ENCODE data around the gene CCNYL1. TPM values are rescaled to one million over a fixed set of nuclear protein-coding genes. Genes with fewer than 3 reads are reported as not detected.

CCNYL1 gene
- total RNA-seq, 1 experiment from 2014 or later = 40.7 TPM

DNA sequence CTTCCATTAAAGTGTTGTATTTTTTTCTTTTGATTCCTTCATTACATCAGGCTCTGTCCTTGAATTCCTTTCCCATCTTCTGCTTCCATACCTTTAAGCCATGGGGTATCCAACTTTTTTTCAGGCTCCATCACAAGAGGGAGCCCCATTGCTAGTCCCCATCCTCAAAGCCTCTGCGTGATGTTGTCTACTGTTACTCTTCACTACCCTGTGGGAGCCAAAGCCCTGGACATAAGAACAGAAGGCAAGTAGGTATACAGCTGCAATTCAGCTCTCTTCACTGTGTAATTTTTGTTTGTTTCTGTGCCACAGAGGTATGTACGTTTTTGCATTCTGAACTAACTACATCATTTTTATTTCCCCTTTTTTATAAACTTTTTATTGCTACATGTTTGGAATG lies 36.6 kb upstream of the CCNYL1 start:
- H3K9me3 ChIP-seq = no peaks in the 10 kb centered on the region
- ChIA-PET POLR2A (no interaction called here), CTCF (no interaction called here)
- intact Hi-C loops (cut with micrococcal nuclease; ENCODE audit: unreplicated experiment) = loop anchor here (1.0 kb wide), 1 partner anchor 59 kb away; no protein-coding TSS in a partner anchor
- Mint-ChIP-seq H3K9me3 (ENCODE audit: unreplicated experiment) (no peaks in the 10 kb centered on the region), H3K4me1 (ENCODE audit: low read depth, unreplicated experiment) (peaks cover 35% of the 10 kb centered on the region), H3K4me3 (ENCODE audit: unreplicated experiment) (no peak overlapping the region), H3K27ac (ENCODE audit: unreplicated experiment) (no peak overlapping the region), H3K27me3 (ENCODE audit: insufficient read depth, unreplicated experiment) (no peaks in the 10 kb centered on the region), H3K36me3 (ENCODE audit: insufficient read depth, unreplicated experiment) (peaks cover 7% of the 10 kb centered on the region)
- peak; percentile 24 to 49 for DNase-seq
- TF ChIP-seq CTCF (IDR thresholded peaks at IDR 0.05; ENCODE audit: insufficient read depth in 1 of 2, low read depth in 1 of 2, low read length in 1 of 2, severe bottlenecking in 1 of 2, unreplicated experiment in 1 of 2) = peak in 1 of 2 experiments; percentile 41
- H3K36me3 ChIP-seq (ENCODE audit: control insufficient read depth, insufficient read depth, low read length) = no peaks in the 10 kb centered on the region
- H3K4me3 ChIP-seq (ENCODE audit: low read depth, low read length) = no peak overlapping the region
- H3K4me1 ChIP-seq = peaks cover 34% of the 10 kb centered on the region
- H3K27me3 ChIP-seq (replicated peaks; ENCODE audit: control insufficient read depth, insufficient read depth, low read length) = no peaks in the 10 kb centered on the region
- BruUV-seq (replicated peaks) = no TSS peak

GRCh38 chr2:207676827-207677354 lies 34.5 kb upstream of the CCNYL1 start:
- Histone ChIP-seq H3K27me3 (replicated peaks; ENCODE audit: control insufficient read depth, insufficient read depth, low read length) (no peaks in the 10 kb centered on the region), H3K4me1 (peaks cover 34% of the 10 kb centered on the region), H3K9me3 (no peaks in the 10 kb centered on the region), H3K36me3 (ENCODE audit: control insufficient read depth, insufficient read depth, low read length) (no peaks in the 10 kb centered on the region), H3K4me3 (ENCODE audit: low read depth, low read length) (no peak overlapping the region)
- CTCF ChIA-PET = no interaction called here
- intact Hi-C loops (cut with micrococcal nuclease; ENCODE audit: unreplicated experiment) = loop anchor here (1.0 to 2.0 kb wide), 3 partner anchors 34 to 52 kb away; partner anchors contain the start of genes CCNYL1 and METTL21A
- no peak for TF ChIP-seq CTCF (IDR thresholded peaks at IDR 0.05; ENCODE audit: insufficient read depth in 1 of 2, low read depth in 1 of 2, low read length in 1 of 2, severe bottlenecking in 1 of 2, unreplicated experiment in 1 of 2)
- H3K4me3 Mint-ChIP-seq (ENCODE audit: unreplicated experiment) = peak overlapping the region; percentile 65
- POLR2A ChIA-PET = no interaction called here
- H3K27ac Mint-ChIP-seq (ENCODE audit: unreplicated experiment) = peak overlapping the region; percentile 96
- no peaks in the 10 kb centered on the region for H3K9me3 Mint-ChIP-seq (ENCODE audit: unreplicated experiment)
- BruUV-seq (replicated peaks) = no TSS peak
- H3K27me3 Mint-ChIP-seq (ENCODE audit: insufficient read depth, unreplicated experiment) = no peaks in the 10 kb centered on the region
- H3K36me3 Mint-ChIP-seq (ENCODE audit: insufficient read depth, unreplicated experiment) = peaks cover 7% of the 10 kb centered on the region
- H3K4me1 Mint-ChIP-seq (ENCODE audit: low read depth, unreplicated experiment) = peaks cover 35% of the 10 kb centered on the region
- peak; percentile 40 to 55 for DNase-seq

DNA sequence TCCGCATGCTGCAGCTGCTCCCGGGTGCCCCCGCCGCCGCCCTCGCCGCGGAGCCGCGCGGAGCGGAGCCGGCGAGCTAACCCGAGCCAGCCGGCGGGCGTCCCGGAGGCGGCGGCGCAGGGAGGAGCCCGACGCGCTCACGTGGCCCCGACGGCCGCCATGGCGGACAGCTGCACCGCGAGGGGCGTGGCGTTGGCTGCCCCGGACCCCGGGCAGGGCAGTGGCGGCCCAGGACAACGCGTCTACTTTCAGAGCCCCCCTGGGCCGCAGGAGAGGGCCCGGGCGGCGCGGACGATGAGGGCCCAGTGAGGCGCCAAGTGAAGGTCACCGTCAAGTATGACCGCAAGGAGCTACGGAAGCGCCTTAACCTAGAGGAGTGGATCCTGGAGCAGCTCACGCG lies 30.0 kb upstream of the CCNYL1 start:
- DNase-seq = no peak

More for the DNA sequence above, 30.0 kb upstream of the CCNYL1 start:
- intact Hi-C loops (cut with micrococcal nuclease; ENCODE audit: unreplicated experiment) = no loop called here
- H3K27me3 Mint-ChIP-seq (ENCODE audit: insufficient read depth, unreplicated experiment) = no peaks in the 10 kb centered on the region
- no TSS peak for BruUV-seq (replicated peaks)
- H3K4me1 ChIP-seq = peaks cover 37% of the 10 kb centered on the region
- H3K27ac Mint-ChIP-seq (ENCODE audit: unreplicated experiment) = no peak overlapping the region
- no peak for TF ChIP-seq CTCF (IDR thresholded peaks at IDR 0.05; ENCODE audit: insufficient read depth in 1 of 2, low read depth in 1 of 2, low read length in 1 of 2, severe bottlenecking in 1 of 2, unreplicated experiment in 1 of 2)
- CTCF ChIA-PET = no interaction called here
- peaks cover 27% of the 10 kb centered on the region for H3K4me1 Mint-ChIP-seq (ENCODE audit: low read depth, unreplicated experiment)
- no peaks in the 10 kb centered on the region for H3K27me3 ChIP-seq (replicated peaks; ENCODE audit: control insufficient read depth, insufficient read depth, low read length)
- POLR2A ChIA-PET = no interaction called here
- H3K4me3 Mint-ChIP-seq (ENCODE audit: unreplicated experiment) = no peak overlapping the region
- peaks cover 21% of the 10 kb centered on the region for H3K36me3 Mint-ChIP-seq (ENCODE audit: insufficient read depth, unreplicated experiment)
- no peaks in the 10 kb centered on the region for H3K9me3 ChIP-seq
- no peak overlapping the region for H3K4me3 ChIP-seq (ENCODE audit: low read depth, low read length)
- H3K9me3 Mint-ChIP-seq (ENCODE audit: unreplicated experiment) = no peaks in the 10 kb centered on the region
- H3K36me3 ChIP-seq (ENCODE audit: control insufficient read depth, insufficient read depth, low read length) = no peaks in the 10 kb centered on the region

All from Caco-2 (cell line).